HL-60 (cell line): ENCODE measurements around the gene UGGT2.
A peak's percentile ranks its signal among the peaks of the same experiment; 100 is the strongest.

ENCODE experiments used
- DNase-seq, 2 experiments: peaks; one replicate each; pipeline ENCODE4 v3.0.0-alpha.2; 2010 to 2020; ENCODE audit warnings: low read depth in 1 of 2, low spot score in 1 of 2
- H3K27ac ChIP-seq: fragments of 250-450 bp; sonication (Bioruptor Pico); replicated peaks from 2 replicates; pipeline ENCODE4 v1.5.1; 2020; ENCODE audit warnings: mild to moderate bottlenecking, moderate library complexity
- H3K27me3 ChIP-seq: fragments of 250-450 bp; sonication (Bioruptor Pico); 2 replicates; pipeline ENCODE4 v1.5.1; 2021; ENCODE audit warnings: mild to moderate bottlenecking, moderate library complexity; ENCODE audit not compliant: insufficient read depth, poor library complexity, severe bottlenecking
- H3K4me3 ChIP-seq: replicated peaks from 2 replicates; pipeline ENCODE4 v1.5.1; 2011; ENCODE audit warnings: mild to moderate bottlenecking, control low read depth, low read length; ENCODE audit not compliant: insufficient read depth
- GABPA ChIP-seq: IDR thresholded peaks from 2 replicates; pipeline ENCODE4 v1.6.1; 2012; ENCODE audit warnings: low read depth
- POLR2AphosphoS5 ChIP-seq: IDR thresholded peaks from 2 replicates; pipeline ENCODE4 v1.6.1; 2012; ENCODE audit warnings: low read depth
- REST ChIP-seq: IDR thresholded peaks from 2 replicates; pipeline ENCODE4 v1.6.1; 2012; ENCODE audit warnings: low read depth; ENCODE audit not compliant: insufficient replicate concordance
- SPI1 ChIP-seq: IDR thresholded peaks from 2 replicates; pipeline ENCODE4 v1.6.1; 2012; ENCODE audit warnings: low read depth, mild to moderate bottlenecking, borderline replicate concordance
- TF ChIP-seq, protein P1 (sequence below): IDR thresholded peaks from one replicate; pipeline ENCODE4 v1.5.1; 2011; ENCODE audit warnings: low read length, control low read depth, inconsistent platforms; ENCODE audit not compliant: insufficient read depth

The UGGT2 gene

GRCh38 chr13:96081888-96082287 lies 28.7 kb upstream of the UGGT2 start:
- H3K27ac ChIP-seq = no peak overlapping the region
- DNase-seq = no peak
- no peak overlapping the region for H3K4me3 ChIP-seq
- peaks cover 3% of the 10 kb centered on the region for H3K27me3 ChIP-seq
- TF ChIP-seq, protein P1, sequence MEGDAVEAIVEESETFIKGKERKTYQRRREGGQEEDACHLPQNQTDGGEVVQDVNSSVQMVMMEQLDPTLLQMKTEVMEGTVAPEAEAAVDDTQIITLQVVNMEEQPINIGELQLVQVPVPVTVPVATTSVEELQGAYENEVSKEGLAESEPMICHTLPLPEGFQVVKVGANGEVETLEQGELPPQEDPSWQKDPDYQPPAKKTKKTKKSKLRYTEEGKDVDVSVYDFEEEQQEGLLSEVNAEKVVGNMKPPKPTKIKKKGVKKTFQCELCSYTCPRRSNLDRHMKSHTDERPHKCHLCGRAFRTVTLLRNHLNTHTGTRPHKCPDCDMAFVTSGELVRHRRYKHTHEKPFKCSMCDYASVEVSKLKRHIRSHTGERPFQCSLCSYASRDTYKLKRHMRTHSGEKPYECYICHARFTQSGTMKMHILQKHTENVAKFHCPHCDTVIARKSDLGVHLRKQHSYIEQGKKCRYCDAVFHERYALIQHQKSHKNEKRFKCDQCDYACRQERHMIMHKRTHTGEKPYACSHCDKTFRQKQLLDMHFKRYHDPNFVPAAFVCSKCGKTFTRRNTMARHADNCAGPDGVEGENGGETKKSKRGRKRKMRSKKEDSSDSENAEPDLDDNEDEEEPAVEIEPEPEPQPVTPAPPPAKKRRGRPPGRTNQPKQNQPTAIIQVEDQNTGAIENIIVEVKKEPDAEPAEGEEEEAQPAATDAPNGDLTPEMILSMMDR = no peak
- no peak for TF ChIP-seq REST
- TF ChIP-seq GABPA = no peak
- no peak for TF ChIP-seq SPI1
- TF ChIP-seq POLR2AphosphoS5 = no peak

DNA sequence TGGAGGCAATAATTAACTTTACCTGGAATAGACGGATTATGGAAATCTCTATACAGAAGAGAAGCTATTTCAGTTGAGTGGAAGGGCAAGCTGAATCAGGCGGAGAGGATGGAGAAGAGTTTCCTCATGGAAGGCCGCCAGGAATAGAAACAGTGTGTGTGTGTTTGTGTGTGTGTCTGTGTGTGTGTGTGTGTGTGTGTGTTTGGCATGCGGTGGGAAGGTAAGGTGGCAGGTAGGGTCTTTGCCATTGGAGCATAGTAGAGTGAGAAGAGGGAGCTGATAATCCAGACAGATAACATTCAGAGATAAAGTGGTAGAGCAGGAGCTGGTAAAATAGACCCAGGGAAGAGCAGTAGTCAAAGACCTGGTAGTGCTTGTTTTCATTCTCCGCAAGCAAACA lies 27.5 kb upstream of the UGGT2 start:
- no peak for TF ChIP-seq GABPA
- TF ChIP-seq SPI1 = no peak
- TF ChIP-seq, protein P1 = no peak
- no peak for TF ChIP-seq REST
- no peak for TF ChIP-seq POLR2AphosphoS5
- Histone ChIP-seq H3K4me3 (no peak overlapping the region), H3K27ac (no peak overlapping the region), H3K27me3 (no peaks in the 10 kb centered on the region)
- no peak for DNase-seq

GRCh38 chr13:96075953-96076543 lies 22.8 kb upstream of the UGGT2 start:
- TF ChIP-seq, protein P1 = peak; percentile 46
- no peak for TF ChIP-seq SPI1
- DNase-seq = no peak
- no peak overlapping the region for H3K27ac ChIP-seq
- H3K27me3 ChIP-seq = peaks cover 16% of the 10 kb centered on the region
- H3K4me3 ChIP-seq = no peak overlapping the region

DNA sequence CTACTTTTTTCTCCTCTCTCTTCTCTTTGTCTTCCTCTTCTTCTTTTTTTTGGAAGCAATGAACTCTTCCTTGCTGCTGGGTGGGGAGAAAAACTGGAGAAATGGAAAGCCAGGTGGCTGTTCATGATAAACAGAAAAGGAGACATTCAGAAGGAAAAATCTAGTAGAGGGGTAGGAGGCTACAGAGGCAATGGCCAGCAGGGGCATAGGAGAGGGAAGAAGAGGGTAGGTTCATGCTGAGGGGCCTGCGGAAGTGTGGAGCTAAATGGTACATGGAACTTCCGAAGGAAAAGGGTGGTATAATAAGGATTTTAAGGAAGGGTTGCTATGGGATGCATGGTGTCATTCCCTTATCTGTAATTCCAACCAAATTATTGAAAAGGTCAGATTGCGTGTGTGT lies 19.2 kb upstream of the UGGT2 start:
- DNase-seq = no peak
- no peak for TF ChIP-seq POLR2AphosphoS5
- TF ChIP-seq GABPA = no peak
- no peak for TF ChIP-seq SPI1
- TF ChIP-seq, protein P1 = no peak
- no peak for TF ChIP-seq REST
- H3K27ac ChIP-seq = no peak overlapping the region
- H3K27me3 ChIP-seq = peaks cover 22% of the 10 kb centered on the region
- no peak overlapping the region for H3K4me3 ChIP-seq
